K562 (cell line): ENCODE measurements around the gene JSRP1. TPM values are rescaled to one million over a fixed set of nuclear protein-coding genes. Genes with fewer than 3 reads are reported as not detected.

Experiments
- ASH1L ChIP-seq: fragments of 450-650 bp; IDR thresholded peaks from 2 replicates; pipeline ENCODE4 v1.6.1; 2018; ENCODE audit warnings: borderline replicate concordance, mild to moderate bottlenecking, low read depth; ENCODE audit not compliant: partially characterized antibody
- CREM ChIP-seq: IDR thresholded peaks from 2 replicates; pipeline ENCODE4 v1.6.1; 2014; ENCODE audit warnings: antibody characterized with exemption, low read depth
- CXXC5 ChIP-seq: fragments of 250-450 bp; sonication (Bioruptor Pico); IDR thresholded peaks from 2 replicates; pipeline ENCODE4 v1.8.0; 2022; ENCODE audit warnings: inconsistent platforms, mild to moderate bottlenecking, moderate library complexity
- ELF2 ChIP-seq: fragments of 250-450 bp; sonication (Bioruptor Pico); IDR thresholded peaks from 2 replicates; pipeline ENCODE4 v1.5.0; 2021; ENCODE audit warnings: mild to moderate bottlenecking
- GABPA ChIP-seq: fragments of 200-800 bp; sonication (Bioruptor generic); conservative IDR thresholded peaks from 2 replicates; pipeline ENCODE4 v1.6.1; 2016; ENCODE audit warnings: low read depth, missing genetic modification characterization, missing compliant biosample characterization
- HDAC2 ChIP-seq: fragments of 450-650 bp; IDR thresholded peaks from 2 replicates; pipeline ENCODE4 v1.6.1; 2016; ENCODE audit warnings: mild to moderate bottlenecking
- HEY1 ChIP-seq: fragments of 250-450 bp; sonication (Bioruptor Pico); IDR thresholded peaks from 2 replicates; pipeline ENCODE4 v1.5.0; 2020; ENCODE audit warnings: mild to moderate bottlenecking, moderate library complexity, borderline replicate concordance
- KLF16 ChIP-seq: IDR thresholded peaks from 2 replicates; pipeline ENCODE4 v1.6.1; 2016; ENCODE audit warnings: antibody characterized with exemption
- NR2F6 ChIP-seq: fragments of 450-650 bp; formaldehyde crosslinking; IDR thresholded peaks from 2 replicates; pipeline ENCODE4 v1.4.0; 2020; ENCODE audit warnings: mild to moderate bottlenecking
- PML ChIP-seq: IDR thresholded peaks from 2 replicates; pipeline ENCODE4 v1.6.1; 2012; ENCODE audit warnings: low read length, inconsistent platforms
- SMARCB1 ChIP-seq: IDR thresholded peaks from 2 replicates; pipeline ENCODE4 v1.6.1; 2011; ENCODE audit warnings: improper control_type of control experiment, low read depth; ENCODE audit not compliant: insufficient read length
- TCF15 ChIP-seq: fragments of 250-450 bp; sonication (Bioruptor Pico); IDR thresholded peaks from 2 replicates; pipeline ENCODE4 v1.8.0; 2022; ENCODE audit warnings: moderate library complexity, mild to moderate bottlenecking, inconsistent platforms
- YY1 ChIP-seq, 3 experiments: IDR thresholded peaks; 2 replicates each; pipeline ENCODE4 v1.6.1; 2011; ENCODE audit warnings: low read length in 2 of 3, mild to moderate bottlenecking in 2 of 3, moderate library complexity in 2 of 3, borderline replicate concordance in 1 of 3, control low read depth in 1 of 3, low read depth in 1 of 3; ENCODE audit not compliant: insufficient read depth in 3 of 3, insufficient replicate concordance in 2 of 3, control insufficient read depth in 1 of 3, insufficient read length in 1 of 3; ENCODE audit errors: extremely low read depth in 1 of 3
- ZHX1 ChIP-seq: fragments of 150-350 bp; conservative IDR thresholded peaks from 2 replicates; pipeline ENCODE4 v1.6.1; 2014; ENCODE audit warnings: low read length
- ZNF143 ChIP-seq: sonication (generic); formaldehyde crosslinking; IDR thresholded peaks from 2 replicates; pipeline ENCODE4 v1.9.0; 2022; ENCODE audit warnings: mild to moderate bottlenecking, missing genetic modification reagents
- ZNF431 ChIP-seq: sonication (generic); formaldehyde crosslinking; IDR thresholded peaks from 2 replicates; pipeline ENCODE4 v1.8.0; 2022; ENCODE audit warnings: mild to moderate bottlenecking, missing genetic modification reagents
- ZNF584 ChIP-seq: fragments of 200-800 bp; sonication (Bioruptor generic); IDR thresholded peaks from 2 replicates; pipeline ENCODE4 v1.6.1; 2016; ENCODE audit warnings: low read depth, mild to moderate bottlenecking, missing genetic modification characterization, missing compliant biosample characterization
- ZNF668 ChIP-seq: fragments of 250-450 bp; sonication (Bioruptor Pico); IDR thresholded peaks from 2 replicates; pipeline ENCODE4 v1.8.0; 2022; ENCODE audit warnings: mild to moderate bottlenecking, inconsistent platforms
- polyA plus RNA-seq, 8 experiments: library from polyadenylated mRNA; depleted of rRNA in 4 of 8; stranded (reverse) in 5 of 8; unstranded in 3 of 8; fragments of >200 nt; fragmentation: Nextera tagmentation in 2 of 8; fragmentation: Illumina TruSeq in 1 of 8; extraction: Ambion mirVana in 2 of 8; extraction: Trizol in 1 of 8; gene quantifications; 2 replicates each; pipeline versions ENCODE4 v1.2.1 to v1.2.3, GENCODE V29; 2011 to 2014; ENCODE audit warnings: inconsistent platforms in 1 of 8, missing spikeins in 1 of 8
- total RNA-seq, 7 experiments: library from RNA; depleted of rRNA in 6 of 7; stranded (reverse); fragments of >200 nt in 6 of 7; fragmentation: Illumina TruSeq in 2 of 7; extraction: Trizol in 2 of 7; gene quantifications; 2 replicates each; pipeline versions ENCODE4 v1.2.1 to v1.2.3, GENCODE V29; 2011 to 2021; ENCODE audit warnings: low replicate concordance in 1 of 7
- TF ChIP-seq, protein P1 (sequence below): fragments of 450-650 bp; IDR thresholded peaks from 2 replicates; pipeline ENCODE4 v1.6.1; 2016; ENCODE audit warnings: mild to moderate bottlenecking
- TF ChIP-seq, protein P2 (sequence below): fragments of 450-650 bp; IDR thresholded peaks from 2 replicates; pipeline ENCODE4 v1.6.1; 2018; ENCODE audit warnings: mild to moderate bottlenecking, low read depth; ENCODE audit not compliant: partially characterized antibody

Gene JSRP1
- total and polyA plus RNA-seq, 9 of the 15 experiments (the other 6 are each of a cell fraction or from before 2014, with no cell fraction given) = 0.08 to 1.2 (median 0.51) TPM; not detected in 4

DNA sequence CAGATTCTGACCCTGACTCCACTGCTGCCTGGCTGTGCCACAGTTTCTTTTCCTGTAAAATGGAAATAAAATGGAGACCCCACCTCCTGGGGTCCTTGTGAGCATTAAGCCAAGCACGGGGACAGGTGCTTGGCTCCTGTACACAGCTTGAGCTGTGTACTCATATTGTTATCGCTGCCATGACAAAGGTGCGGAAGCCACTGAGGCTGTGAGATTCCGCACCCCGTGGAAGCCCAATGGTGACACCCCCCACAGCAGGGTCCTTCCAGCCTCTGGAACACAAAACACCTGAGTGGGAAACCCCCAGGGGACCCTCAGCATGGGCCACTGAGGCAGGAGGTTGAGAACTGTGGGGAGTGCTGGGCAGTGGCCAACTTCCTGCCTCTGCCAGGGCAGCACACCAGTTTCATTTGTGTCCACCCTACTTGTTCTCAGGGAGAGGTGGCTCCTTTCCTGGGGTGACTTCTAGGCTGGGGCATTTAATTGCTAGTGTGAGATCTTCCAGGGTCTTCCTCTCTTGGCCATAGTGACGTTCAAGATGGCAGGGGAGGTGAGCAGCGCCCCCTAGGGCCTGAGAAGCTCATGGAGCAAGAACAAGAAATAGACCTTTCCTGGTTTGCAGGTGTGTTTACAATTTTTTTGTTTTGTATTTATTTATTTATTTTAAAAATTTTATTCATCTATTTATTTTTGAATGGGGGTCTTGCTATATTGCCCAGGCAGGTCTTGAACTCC lies 5.4 kb upstream of the JSRP1 start (continued):
- TF ChIP-seq ZNF431 (CRISPR knock-in tag) = no peak
- peak in 2 of 3 experiments; percentile 50 to 85 for TF ChIP-seq YY1 (IDR thresholded peaks at IDR 0.05; ENCODE audit: borderline replicate concordance in 1 of 3, control insufficient read depth in 1 of 3, extremely low read depth in 1 of 3, insufficient read depth in 3 of 3, insufficient read length in 1 of 3, insufficient replicate concordance in 2 of 3, low read depth in 1 of 3, low read length in 2 of 3)
- 0 out of 2 replicates have a peak, but pooled peaks have one; percentile 30 for TF ChIP-seq ZNF143 (CRISPR knock-in tag)
- TF ChIP-seq, protein P1, sequence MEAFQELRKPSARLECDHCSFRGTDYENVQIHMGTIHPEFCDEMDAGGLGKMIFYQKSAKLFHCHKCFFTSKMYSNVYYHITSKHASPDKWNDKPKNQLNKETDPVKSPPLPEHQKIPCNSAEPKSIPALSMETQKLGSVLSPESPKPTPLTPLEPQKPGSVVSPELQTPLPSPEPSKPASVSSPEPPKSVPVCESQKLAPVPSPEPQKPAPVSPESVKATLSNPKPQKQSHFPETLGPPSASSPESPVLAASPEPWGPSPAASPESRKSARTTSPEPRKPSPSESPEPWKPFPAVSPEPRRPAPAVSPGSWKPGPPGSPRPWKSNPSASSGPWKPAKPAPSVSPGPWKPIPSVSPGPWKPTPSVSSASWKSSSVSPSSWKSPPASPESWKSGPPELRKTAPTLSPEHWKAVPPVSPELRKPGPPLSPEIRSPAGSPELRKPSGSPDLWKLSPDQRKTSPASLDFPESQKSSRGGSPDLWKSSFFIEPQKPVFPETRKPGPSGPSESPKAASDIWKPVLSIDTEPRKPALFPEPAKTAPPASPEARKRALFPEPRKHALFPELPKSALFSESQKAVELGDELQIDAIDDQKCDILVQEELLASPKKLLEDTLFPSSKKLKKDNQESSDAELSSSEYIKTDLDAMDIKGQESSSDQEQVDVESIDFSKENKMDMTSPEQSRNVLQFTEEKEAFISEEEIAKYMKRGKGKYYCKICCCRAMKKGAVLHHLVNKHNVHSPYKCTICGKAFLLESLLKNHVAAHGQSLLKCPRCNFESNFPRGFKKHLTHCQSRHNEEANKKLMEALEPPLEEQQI = no peak
- 0 out of 2 replicates have a peak, but pooled peaks have one; percentile 7 for TF ChIP-seq KLF16
- TF ChIP-seq CXXC5 (CRISPR knock-in tag) = peak; percentile 39
- TF ChIP-seq PML = no peak
- TF ChIP-seq ZNF668 (CRISPR knock-in tag) = no peak
- no peak for TF ChIP-seq SMARCB1
- TF ChIP-seq ZHX1 = no peak
- no peak for TF ChIP-seq TCF15 (CRISPR knock-in tag)
- TF ChIP-seq NR2F6 (CRISPR knock-in tag) = no peak
- TF ChIP-seq, protein P2, sequence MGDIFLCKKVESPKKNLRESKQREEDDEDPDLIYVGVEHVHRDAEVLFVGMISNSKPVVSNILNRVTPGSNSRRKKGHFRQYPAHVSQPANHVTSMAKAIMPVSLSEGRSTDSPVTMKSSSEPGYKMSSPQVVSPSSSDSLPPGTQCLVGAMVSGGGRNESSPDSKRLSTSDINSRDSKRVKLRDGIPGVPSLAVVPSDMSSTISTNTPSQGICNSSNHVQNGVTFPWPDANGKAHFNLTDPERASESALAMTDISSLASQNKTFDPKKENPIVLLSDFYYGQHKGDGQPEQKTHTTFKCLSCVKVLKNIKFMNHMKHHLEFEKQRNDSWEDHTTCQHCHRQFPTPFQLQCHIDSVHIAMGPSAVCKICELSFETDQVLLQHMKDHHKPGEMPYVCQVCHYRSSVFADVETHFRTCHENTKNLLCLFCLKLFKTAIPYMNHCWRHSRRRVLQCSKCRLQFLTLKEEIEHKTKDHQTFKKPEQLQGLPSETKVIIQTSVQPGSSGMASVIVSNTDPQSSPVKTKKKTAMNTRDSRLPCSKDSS = no peak
- no peak for TF ChIP-seq ZNF584
- 0 out of 2 replicates have a peak, but pooled peaks have one; percentile 40 for TF ChIP-seq CREM
- TF ChIP-seq HDAC2 = no peak
- TF ChIP-seq HEY1 (CRISPR knock-in tag) = no peak
- no peak for TF ChIP-seq ASH1L
- no peak for TF ChIP-seq GABPA (tag)
- TF ChIP-seq ELF2 (CRISPR knock-in tag) = no peak
